ENCODE results near the gene MCM9.

- TF ChIP-seq CTCF (conservative IDR thresholded peaks at IDR 0.05; ENCODE audit: low read depth, low read length): no peak
- no peak for TF ChIP-seq POLR2A (IDR thresholded peaks at IDR 0.05; ENCODE audit: low read depth, low read length)
- no peak for TF ChIP-seq RCOR1 (IDR thresholded peaks at IDR 0.05; ENCODE audit: insufficient replicate concordance, low read length)
- TF ChIP-seq RFX5 (IDR thresholded peaks at IDR 0.05; ENCODE audit: low read depth, low read length): no peak
- no peak for TF ChIP-seq SMC3 (IDR thresholded peaks at IDR 0.05; ENCODE audit: low read depth, low read length)
- no peak for TF ChIP-seq CEBPB (IDR thresholded peaks at IDR 0.05; ENCODE audit: low read depth, low read length)
- no peak for TF ChIP-seq BHLHE40 (IDR thresholded peaks at IDR 0.05; ENCODE audit: low read depth, low read length)
Observed at GRCh38 chr6:118791499-118791898, 143.5 kb downstream of the MCM9 start.

All from IMR-90 (cell line).